GM18907 (cell line): ENCODE measurements around the gene TBCCD1.
"Not testable (repeated sequence)": the region's sequence is repeated elsewhere in the genome, so short reads cannot be mapped to it uniquely, and the experiment has no call there.

Source experiments
- ATAC-seq: cut with Tn5 transposase; IDR thresholded peaks from one replicate; pipeline ENCODE4 v1.9.1; 2021; ENCODE audit warnings: mild to moderate bottlenecking, moderate library complexity; ENCODE audit not compliant: unreplicated experiment

TBCCD1 gene

DNA sequence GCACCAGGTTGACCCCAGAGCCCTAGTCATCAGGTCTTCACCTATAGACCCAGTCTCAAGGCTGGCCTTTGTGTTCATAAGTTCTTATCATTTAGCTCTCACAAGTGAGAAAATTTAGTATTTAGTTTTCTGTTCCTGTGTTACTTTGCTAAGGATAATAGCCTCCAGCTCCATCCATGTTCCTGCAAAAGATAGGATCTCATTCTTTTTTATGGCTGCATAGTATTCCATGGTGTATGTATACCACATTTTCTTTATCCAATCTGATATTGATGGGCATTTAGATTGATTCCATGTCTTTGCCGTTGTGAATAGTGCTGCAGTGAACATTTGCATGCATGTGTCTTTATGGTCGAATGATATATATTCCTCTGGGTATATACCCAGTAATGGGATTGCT is 69.1 kb downstream of the TBCCD1 start:
- ATAC-seq = not testable (repeated sequence)

- no peak for ATAC-seq
Observed at GRCh38 chr3:186497608-186498007, 69.5 kb downstream of the TBCCD1 start.

DNA sequence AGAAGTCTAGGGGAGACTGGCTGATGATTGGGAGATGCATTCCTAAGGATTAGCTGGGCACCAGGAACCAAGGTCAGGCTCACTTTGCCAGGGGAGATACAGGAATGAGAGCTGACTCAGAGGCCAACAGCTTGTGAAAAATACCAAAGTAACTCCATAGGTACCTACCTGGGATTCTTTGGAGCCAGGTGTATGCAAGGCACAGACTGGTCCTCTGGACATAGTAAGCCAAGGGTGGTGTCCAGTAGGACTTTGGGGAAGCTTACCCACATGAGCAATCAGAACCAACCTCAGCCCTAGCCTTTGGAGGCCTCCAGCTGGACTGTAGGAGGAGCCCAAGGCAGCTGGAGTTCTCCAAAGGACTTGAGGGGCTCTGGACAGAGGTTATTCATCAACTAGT is 70.5 kb downstream of the TBCCD1 start:
- no peak for ATAC-seq
